Keratinocyte (primary cell): ENCODE results near the gene CDH1.
"Not testable (repeated sequence)": the region's sequence is repeated elsewhere in the genome, so short reads cannot be mapped to it uniquely, and the experiment has no call there.

Experiments
- EZH2 ChIP-seq: IDR thresholded peaks from one replicate; pipeline ENCODE4 v1.6.1; 2012; ENCODE audit warnings: inconsistent platforms, mild to moderate bottlenecking, low read length, moderate library complexity
- TF ChIP-seq, protein P1 (sequence below), 3 experiments: IDR thresholded peaks in 1 of 3; conservative IDR thresholded peaks in 1 of 3; optimal IDR thresholded peaks in 1 of 3; 2 replicates in 2 of 3; 3 replicates in 1 of 3; pipeline versions ENCODE3 to v1.5.1; 2011; ENCODE audit warnings: low read length in 3 of 3, mild to moderate bottlenecking in 3 of 3, moderate library complexity in 2 of 3, control low read depth in 1 of 3, inconsistent platforms in 1 of 3; ENCODE audit not compliant: insufficient read depth in 2 of 3; ENCODE audit errors: extremely low read depth in 1 of 3

DNA sequence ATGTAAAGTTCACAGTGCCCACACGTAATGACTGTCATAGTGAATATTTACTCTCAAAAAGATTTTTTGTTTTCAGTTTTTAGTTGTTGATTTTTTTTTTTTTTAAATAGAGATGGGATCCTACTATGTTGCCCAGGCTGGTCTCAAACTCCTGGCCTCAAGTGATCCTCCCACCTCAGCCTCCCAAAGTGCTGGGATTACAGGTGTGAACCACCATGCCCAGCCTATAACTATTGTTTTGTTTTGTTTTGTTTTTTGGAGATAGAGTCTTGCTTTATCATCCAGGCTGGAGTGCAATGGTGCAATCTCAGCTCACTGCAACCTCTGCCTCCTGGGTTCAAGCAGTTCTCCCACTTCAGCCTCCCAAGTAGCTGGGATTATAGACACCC lies 50.3 kb downstream of the CDH1 start:
- TF ChIP-seq, protein P1, sequence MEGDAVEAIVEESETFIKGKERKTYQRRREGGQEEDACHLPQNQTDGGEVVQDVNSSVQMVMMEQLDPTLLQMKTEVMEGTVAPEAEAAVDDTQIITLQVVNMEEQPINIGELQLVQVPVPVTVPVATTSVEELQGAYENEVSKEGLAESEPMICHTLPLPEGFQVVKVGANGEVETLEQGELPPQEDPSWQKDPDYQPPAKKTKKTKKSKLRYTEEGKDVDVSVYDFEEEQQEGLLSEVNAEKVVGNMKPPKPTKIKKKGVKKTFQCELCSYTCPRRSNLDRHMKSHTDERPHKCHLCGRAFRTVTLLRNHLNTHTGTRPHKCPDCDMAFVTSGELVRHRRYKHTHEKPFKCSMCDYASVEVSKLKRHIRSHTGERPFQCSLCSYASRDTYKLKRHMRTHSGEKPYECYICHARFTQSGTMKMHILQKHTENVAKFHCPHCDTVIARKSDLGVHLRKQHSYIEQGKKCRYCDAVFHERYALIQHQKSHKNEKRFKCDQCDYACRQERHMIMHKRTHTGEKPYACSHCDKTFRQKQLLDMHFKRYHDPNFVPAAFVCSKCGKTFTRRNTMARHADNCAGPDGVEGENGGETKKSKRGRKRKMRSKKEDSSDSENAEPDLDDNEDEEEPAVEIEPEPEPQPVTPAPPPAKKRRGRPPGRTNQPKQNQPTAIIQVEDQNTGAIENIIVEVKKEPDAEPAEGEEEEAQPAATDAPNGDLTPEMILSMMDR (optimal IDR thresholded peaks at IDR 0.05 in 1 of 3, IDR thresholded peaks at IDR 0.05 in 1 of 3, conservative IDR thresholded peaks at IDR 0.05 in 1 of 3; ENCODE audit: extremely low read depth in 1 of 3, insufficient read depth in 2 of 3, low read length in 3 of 3), result not testable (repeated sequence)
- not testable (repeated sequence) for TF ChIP-seq EZH2
